Panc1 (cell line): Measurements from ENCODE around the gene MAGI2. TPM values are rescaled to one million over a fixed set of nuclear protein-coding genes. Genes with fewer than 3 reads are reported as not detected.

ENCODE experiments used
- ATAC-seq: fragments of 200-7000 bp; cut with Tn5 transposase; 2 replicates; pipeline ENCODE4 v1.9.1; 2020; ENCODE audit warnings: mild to moderate bottlenecking, moderate library complexity
- BruUV-seq: library from RNA; stranded (reverse); fragments of 400-500 nt; replicated peaks from 2 replicates; lab custom pipeline; 2021; lab: Mats Ljungman, UMichigan
- CTCF ChIA-PET: fragments of 300-600 bp; sonication (Branson Sonifier 250); formaldehyde crosslinking; loops from one replicate; lab custom pipeline; 2022; ENCODE audit warnings: antibody characterized with exemption; lab: Charles Lee
- POLR2A ChIA-PET: fragments of 300-600 bp; sonication (Branson Sonifier 250); formaldehyde crosslinking; loops from one replicate; lab custom pipeline; 2022; ENCODE audit warnings: antibody characterized with exemption; lab: Charles Lee
- DNase-seq: peaks from one replicate; pipeline ENCODE4 v3.0.0-alpha.2; 2010; ENCODE audit warnings: low read depth, low spot score
- H3K27ac ChIP-seq: 2 replicates; pipeline ENCODE4 v1.5.1; 2011; ENCODE audit warnings: mild to moderate bottlenecking, low read length, inconsistent platforms
- H3K27me3 ChIP-seq: fragments of 200-500 bp; sonication (Bioruptor generic); 2 replicates; pipeline ENCODE4 v1.6.0; 2014; ENCODE audit warnings: low read length, inconsistent platforms; ENCODE audit not compliant: control insufficient read depth, insufficient read depth
- H3K36me3 ChIP-seq: fragments of 200-500 bp; sonication (Bioruptor generic); 2 replicates; pipeline ENCODE4 v1.5.1; 2014; ENCODE audit warnings: inconsistent platforms, mild to moderate bottlenecking, low read length, moderate library complexity; ENCODE audit not compliant: control insufficient read depth, insufficient read depth
- H3K4me1 ChIP-seq: 2 replicates; pipeline ENCODE4 v1.5.1; 2011; ENCODE audit warnings: inconsistent platforms, mild to moderate bottlenecking, low read length, moderate library complexity; ENCODE audit not compliant: control insufficient read depth, insufficient read depth
- H3K4me3 ChIP-seq, 2 experiments: 2 replicates each; pipeline ENCODE4 v1.5.1; 2011 to 2012; ENCODE audit warnings: low read depth in 2 of 2, low read length in 2 of 2, mild to moderate bottlenecking in 2 of 2, inconsistent platforms in 1 of 2, moderate library complexity in 1 of 2
- H3K9me3 ChIP-seq: fragments of 200-500 bp; sonication (Bioruptor generic); 2 replicates; pipeline ENCODE4 v1.5.1; 2014; ENCODE audit warnings: low read depth, mild to moderate bottlenecking, inconsistent platforms, low read length, moderate library complexity; ENCODE audit not compliant: control insufficient read depth, insufficient read depth
- CTCF ChIP-seq: fragments of 450-650 bp; IDR thresholded peaks from 2 replicates; pipeline ENCODE4 v1.5.1; 2017; ENCODE audit warnings: mild to moderate bottlenecking
- POLR2AphosphoS5 ChIP-seq: IDR thresholded peaks from 2 replicates; pipeline ENCODE4 v1.6.1; 2012; ENCODE audit warnings: mild to moderate bottlenecking, low read depth, low read length, moderate library complexity
- REST ChIP-seq, 2 experiments: IDR thresholded peaks; 2 replicates each; pipeline ENCODE4 v1.6.1; 2011 to 2012; ENCODE audit warnings: low read depth in 2 of 2, control low read depth in 1 of 2, low read length in 1 of 2, mild to moderate bottlenecking in 1 of 2, moderate library complexity in 1 of 2; ENCODE audit not compliant: insufficient read depth in 1 of 2
- SIN3A ChIP-seq: IDR thresholded peaks from 2 replicates; pipeline ENCODE4 v1.6.1; 2012; ENCODE audit warnings: low read depth, mild to moderate bottlenecking, low read length, moderate library complexity, borderline replicate concordance; ENCODE audit not compliant: insufficient read depth
- TCF7L2 ChIP-seq: IDR thresholded peaks from 2 replicates; pipeline ENCODE4 v1.6.1; 2011; ENCODE audit warnings: mild to moderate bottlenecking, low read depth, low read length, inconsistent platforms
- in situ Hi-C: cut with HindIII; loops from 2 replicates; pipeline ENCODE4 v1.10.0; 2016; ENCODE audit warnings: low sequenced_read_pairs, low pct_unique_long_range_greater_than_20kb
- intact Hi-C: fragments of 100-400 bp; cut with micrococcal nuclease; formaldehyde crosslinking; loops from one replicate; pipeline ENCODE4 v1.10.0; 2022; ENCODE audit not compliant: unreplicated experiment
- total RNA-seq: library from RNA; stranded (reverse); gene quantifications from one replicate; pipeline ENCODE4 v1.2.1, GENCODE V29; 2021; ENCODE audit not compliant: unreplicated experiment

Gene MAGI2
- total RNA-seq, 1 experiment from 2014 or later: 5.4 TPM

GRCh38 chr7:78714356-78714755 is 739.1 kb downstream of the MAGI2 start:
- Histone ChIP-seq H3K4me1 (no peaks in the 10 kb centered on the region), H3K9me3 (no peaks in the 10 kb centered on the region), H3K4me3 (no peak overlapping the region), H3K36me3 (no peaks in the 10 kb centered on the region), H3K27me3 (no peaks in the 10 kb centered on the region), H3K27ac (no peak overlapping the region)
- in situ Hi-C loops (no loop called here), intact Hi-C loops (no loop called here)
- POLR2A ChIA-PET: no interaction called here
- CTCF ChIA-PET: no interaction called here
- TF ChIP-seq POLR2AphosphoS5 (no peak), REST (IDR thresholded peaks at IDR 0.05; ENCODE audit: insufficient read depth in 1 of 2, low read depth in 2 of 2, low read length in 1 of 2) (no peak), SIN3A (no peak), CTCF (no peak), TCF7L2 (no peak)
- DNase-seq (no peak), ATAC-seq (no peak)
- BruUV-seq: no TSS peak

- no peak for ATAC-seq
- no peaks in the 10 kb centered on the region for H3K9me3 ChIP-seq
- no peaks in the 10 kb centered on the region; the same call in 1 of the 2 replicates for H3K27me3 ChIP-seq
- H3K27ac ChIP-seq: no peak overlapping the region
- in situ Hi-C loops: no loop called here
- no peak for DNase-seq
- no TSS peak for BruUV-seq
- ChIA-PET CTCF (no interaction called here), POLR2A (no interaction called here)
- H3K4me3 ChIP-seq: no peak overlapping the region
- no peaks in the 10 kb centered on the region for H3K4me1 ChIP-seq
- H3K36me3 ChIP-seq: no peaks in the 10 kb centered on the region
- TF ChIP-seq REST (IDR thresholded peaks at IDR 0.05; ENCODE audit: insufficient read depth in 1 of 2, low read depth in 2 of 2, low read length in 1 of 2) (no peak), SIN3A (no peak), CTCF (no peak), POLR2AphosphoS5 (no peak), TCF7L2 (no peak)
- intact Hi-C loops: no loop called here
These were observed 741.4 kb downstream of the MAGI2 start for GRCh38 chr7:78712111-78712510.
